Astrocyte (in vitro differentiated cells and primary cell): ENCODE measurements around the gene CXCL9. TPM values are rescaled to one million over a fixed set of nuclear protein-coding genes. Genes with fewer than 3 reads are reported as not detected.

Experiments used
- DNase-seq: peaks from one replicate; pipeline ENCODE4 v3.0.0-alpha.2; 2010; ENCODE audit warnings: low read depth
- FAIRE-seq: peaks from 2 replicates; lab custom pipeline; 2011; peaks lifted over from hg19 to GRCh38; lab: Jason Lieb, UNC
- H2AFZ ChIP-seq: 2 replicates; pipeline ENCODE4 v1.6.0; 2012; ENCODE audit warnings: low read depth, low read length, inconsistent platforms
- H3K27ac ChIP-seq: 2 replicates; pipeline ENCODE4 v1.5.1; 2011; ENCODE audit warnings: low read depth, low read length, inconsistent platforms
- H3K27me3 ChIP-seq: 2 replicates; pipeline ENCODE4 v1.6.0; 2011; ENCODE audit warnings: low read length, inconsistent platforms; ENCODE audit not compliant: insufficient read depth
- H3K36me3 ChIP-seq: 2 replicates; pipeline ENCODE4 v1.5.1; 2011; ENCODE audit warnings: low read length, inconsistent platforms; ENCODE audit not compliant: insufficient read depth
- H3K4me1 ChIP-seq: 2 replicates; pipeline ENCODE4 v1.5.1; 2011; ENCODE audit warnings: low read length, inconsistent platforms; ENCODE audit not compliant: insufficient read depth
- H3K4me2 ChIP-seq: 2 replicates; pipeline ENCODE4 v1.6.0; 2012; ENCODE audit warnings: low read length, inconsistent platforms
- H3K4me3 ChIP-seq: 2 replicates; pipeline ENCODE4 v1.5.1; 2011; ENCODE audit warnings: low read depth, mild to moderate bottlenecking, low read length, inconsistent platforms; ENCODE audit not compliant: insufficient read depth
- H3K79me2 ChIP-seq: 2 replicates; pipeline ENCODE4 v1.6.0; 2012; ENCODE audit warnings: mild to moderate bottlenecking, low read length, inconsistent platforms; ENCODE audit not compliant: insufficient read depth
- H3K9ac ChIP-seq: 2 replicates; pipeline ENCODE4 v1.6.0; 2012; ENCODE audit warnings: mild to moderate bottlenecking, low read length, inconsistent platforms
- H3K9me3 ChIP-seq: 2 replicates; pipeline ENCODE4 v1.5.1; 2012; ENCODE audit warnings: low read depth, mild to moderate bottlenecking, low read length, inconsistent platforms; ENCODE audit not compliant: insufficient read depth
- H4K20me1 ChIP-seq: 2 replicates; pipeline ENCODE4 v1.6.0; 2012; ENCODE audit warnings: low read length, inconsistent platforms; ENCODE audit not compliant: insufficient read depth
- H3K27ac Mint-ChIP-seq: one replicate; pipeline ENCODE4 v1.8.0; 2021; ENCODE audit warnings: mild to moderate bottlenecking, mixed read lengths; ENCODE audit not compliant: unreplicated experiment
- H3K27me3 Mint-ChIP-seq: one replicate; pipeline ENCODE4 v1.8.0; 2021; ENCODE audit warnings: low read depth, mixed read lengths; ENCODE audit not compliant: unreplicated experiment
- H3K36me3 Mint-ChIP-seq: one replicate; pipeline ENCODE4 v1.8.0; 2021; ENCODE audit warnings: low read depth, mixed read lengths; ENCODE audit not compliant: unreplicated experiment
- H3K4me1 Mint-ChIP-seq: one replicate; pipeline ENCODE4 v1.8.0; 2021; ENCODE audit warnings: low read depth, mixed read lengths; ENCODE audit not compliant: unreplicated experiment
- H3K4me3 Mint-ChIP-seq: one replicate; pipeline ENCODE4 v1.8.0; 2021; ENCODE audit warnings: mild to moderate bottlenecking, moderate library complexity, mixed read lengths; ENCODE audit not compliant: unreplicated experiment
- H3K9me3 Mint-ChIP-seq: one replicate; pipeline ENCODE4 v1.8.0; 2021; ENCODE audit warnings: mild to moderate bottlenecking, mixed read lengths; ENCODE audit not compliant: unreplicated experiment
- EZH2 ChIP-seq: IDR thresholded peaks from 2 replicates; pipeline ENCODE4 v1.6.1; 2012; ENCODE audit warnings: mild to moderate bottlenecking, low read length, inconsistent platforms; ENCODE audit not compliant: insufficient read depth
- total RNA-seq: library from RNA; stranded (reverse); gene quantifications from 2 replicates; pipeline ENCODE4 v1.2.1, GENCODE V29; 2021
- TF ChIP-seq, protein P1 (sequence below): IDR thresholded peaks from 2 replicates; pipeline ENCODE4 v1.5.1; 2011; ENCODE audit warnings: low read depth, mild to moderate bottlenecking, inconsistent platforms, low read length, moderate library complexity; ENCODE audit not compliant: insufficient read depth

Gene CXCL9
- total RNA-seq, 1 donor from 2014 or later = not detected

DNA sequence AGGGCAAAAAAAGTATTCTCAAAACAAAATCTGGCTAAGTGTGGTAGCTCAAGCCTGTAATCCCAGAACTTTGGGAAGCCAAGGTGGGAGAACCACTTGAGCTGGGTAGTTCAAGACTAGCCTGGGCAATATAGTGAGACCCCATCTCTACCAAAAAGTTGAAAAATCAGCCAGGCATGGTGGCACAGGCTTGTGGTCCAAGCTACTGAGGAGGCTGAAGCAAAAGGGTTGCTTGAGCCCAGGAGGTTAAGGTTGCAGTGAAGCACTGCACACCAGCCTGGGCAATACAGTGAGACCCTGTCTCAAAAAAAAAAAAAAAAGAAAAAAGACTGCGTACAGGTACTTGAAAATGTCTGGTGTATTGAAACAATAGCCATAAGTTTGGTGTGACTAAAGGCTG lies 14.8 kb downstream of the CXCL9 start:
- Mint-ChIP-seq H3K27me3 (no peaks in the 10 kb centered on the region), H3K27ac (no peak overlapping the region), H3K36me3 (peaks cover 3% of the 10 kb centered on the region), H3K4me1 (peaks cover 14% of the 10 kb centered on the region), H3K4me3 (no peak overlapping the region), H3K9me3 (no peaks in the 10 kb centered on the region)
- no peaks in the 10 kb centered on the region for H3K9me3 ChIP-seq
- H3K9ac ChIP-seq = no peak overlapping the region
- H3K27me3 ChIP-seq = no peaks in the 10 kb centered on the region
- TF ChIP-seq, protein P1, sequence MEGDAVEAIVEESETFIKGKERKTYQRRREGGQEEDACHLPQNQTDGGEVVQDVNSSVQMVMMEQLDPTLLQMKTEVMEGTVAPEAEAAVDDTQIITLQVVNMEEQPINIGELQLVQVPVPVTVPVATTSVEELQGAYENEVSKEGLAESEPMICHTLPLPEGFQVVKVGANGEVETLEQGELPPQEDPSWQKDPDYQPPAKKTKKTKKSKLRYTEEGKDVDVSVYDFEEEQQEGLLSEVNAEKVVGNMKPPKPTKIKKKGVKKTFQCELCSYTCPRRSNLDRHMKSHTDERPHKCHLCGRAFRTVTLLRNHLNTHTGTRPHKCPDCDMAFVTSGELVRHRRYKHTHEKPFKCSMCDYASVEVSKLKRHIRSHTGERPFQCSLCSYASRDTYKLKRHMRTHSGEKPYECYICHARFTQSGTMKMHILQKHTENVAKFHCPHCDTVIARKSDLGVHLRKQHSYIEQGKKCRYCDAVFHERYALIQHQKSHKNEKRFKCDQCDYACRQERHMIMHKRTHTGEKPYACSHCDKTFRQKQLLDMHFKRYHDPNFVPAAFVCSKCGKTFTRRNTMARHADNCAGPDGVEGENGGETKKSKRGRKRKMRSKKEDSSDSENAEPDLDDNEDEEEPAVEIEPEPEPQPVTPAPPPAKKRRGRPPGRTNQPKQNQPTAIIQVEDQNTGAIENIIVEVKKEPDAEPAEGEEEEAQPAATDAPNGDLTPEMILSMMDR = no peak
- no peak for TF ChIP-seq EZH2
- H3K79me2 ChIP-seq = peaks cover 34% of the 10 kb centered on the region
- no peak for DNase-seq
- no peak overlapping the region for H2AFZ ChIP-seq
- H3K4me1 ChIP-seq = peaks cover 3% of the 10 kb centered on the region
- no peak for FAIRE-seq
- H3K4me2 ChIP-seq = no peak overlapping the region
- H3K27ac ChIP-seq = no peak overlapping the region
- no peaks in the 10 kb centered on the region for H3K36me3 ChIP-seq
- H4K20me1 ChIP-seq = peaks cover 23% of the 10 kb centered on the region
- H3K4me3 ChIP-seq = no peak overlapping the region

DNA sequence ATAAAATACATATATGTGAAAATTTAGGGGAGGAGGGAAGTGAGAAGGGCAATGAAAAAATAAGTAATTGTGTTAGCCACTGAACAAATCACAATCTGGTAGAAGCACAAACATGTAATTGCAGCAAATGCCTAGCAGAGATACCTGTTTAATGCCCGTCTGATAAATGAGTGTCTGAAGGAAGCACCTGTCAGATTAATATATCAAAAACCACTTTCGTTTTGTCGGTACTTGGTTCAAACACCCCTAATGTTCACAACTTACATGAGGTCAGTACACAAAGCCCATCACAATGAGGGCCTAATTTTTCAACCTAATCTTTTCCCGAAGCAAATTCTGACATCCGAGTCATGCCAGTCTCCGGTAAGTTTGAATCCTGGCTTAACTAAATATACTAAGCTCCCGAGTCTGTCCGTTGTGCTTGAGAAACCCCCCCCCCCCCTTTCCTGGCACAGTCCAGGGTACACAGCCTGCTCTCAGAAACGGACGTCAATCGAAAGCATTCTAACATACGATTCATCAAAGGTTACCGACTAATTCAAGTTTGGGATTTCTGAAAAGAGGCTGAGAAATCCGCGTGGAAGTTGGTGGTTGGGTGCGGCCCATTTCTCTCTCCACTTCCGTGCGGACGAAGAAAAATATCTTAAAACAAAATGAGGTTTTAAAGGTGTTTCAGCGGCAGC lies 17.3 kb downstream of the CXCL9 start:
- Histone ChIP-seq H3K9me3 (no peaks in the 10 kb centered on the region), H4K20me1 (peaks cover 42% of the 10 kb centered on the region), H3K4me3 (peak overlapping the region; percentile 92), H3K4me1 (peaks cover 9% of the 10 kb centered on the region), H3K36me3 (no peaks in the 10 kb centered on the region), H3K27me3 (no peaks in the 10 kb centered on the region), H3K4me2 (peak overlapping the region; percentile 89), H3K9ac (peak overlapping the region; percentile 91), H3K27ac (peak overlapping the region; percentile 79), H3K79me2 (peaks cover 58% of the 10 kb centered on the region), H2AFZ (peak overlapping the region; percentile 87)
- Mint-ChIP-seq H3K36me3 (peaks cover 3% of the 10 kb centered on the region), H3K4me1 (peaks cover 14% of the 10 kb centered on the region), H3K27ac (peak overlapping the region; percentile 83), H3K9me3 (no peaks in the 10 kb centered on the region), H3K4me3 (peak overlapping the region; percentile 95), H3K27me3 (no peaks in the 10 kb centered on the region)
- no peak for TF ChIP-seq EZH2
- TF ChIP-seq, protein P1 = no peak
- DNase-seq (no peak), FAIRE-seq (no peak)

DNA sequence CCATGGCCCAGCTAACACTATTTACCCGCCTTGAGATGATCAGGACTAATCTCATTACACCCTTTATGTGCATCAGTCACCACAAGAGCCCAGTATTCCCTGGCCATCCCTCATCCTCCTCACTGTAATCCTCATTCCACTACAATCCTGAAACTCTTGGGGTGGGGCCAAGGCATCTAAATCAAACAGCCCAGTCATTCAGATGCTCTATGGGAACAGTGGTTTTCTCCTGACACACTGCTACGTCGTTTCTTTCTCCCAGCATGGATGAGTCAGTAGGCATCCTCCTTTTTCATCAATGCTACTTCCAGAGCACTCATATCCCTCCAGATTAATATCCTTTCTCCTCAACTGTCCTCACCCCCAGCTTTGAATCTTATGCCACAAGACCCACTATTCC lies 22.2 kb downstream of the CXCL9 start:
- peaks cover 3% of the 10 kb centered on the region for H3K36me3 Mint-ChIP-seq
- Histone ChIP-seq H3K27ac (peak overlapping the region; percentile 61), H3K36me3 (peaks cover 11% of the 10 kb centered on the region), H3K4me1 (peaks cover 12% of the 10 kb centered on the region), H3K4me3 (no peak overlapping the region), H2AFZ (no peak overlapping the region), H3K9ac (peak overlapping the region; percentile 32), H3K9me3 (no peaks in the 10 kb centered on the region), H4K20me1 (peaks cover 68% of the 10 kb centered on the region), H3K27me3 (no peaks in the 10 kb centered on the region), H3K4me2 (peak overlapping the region; percentile 27), H3K79me2 (peaks cover 88% of the 10 kb centered on the region)
- no peaks in the 10 kb centered on the region for H3K27me3 Mint-ChIP-seq
- no peak overlapping the region for H3K4me3 Mint-ChIP-seq
- H3K4me1 Mint-ChIP-seq = peaks cover 14% of the 10 kb centered on the region
- peak; percentile 94 for FAIRE-seq
- no peak overlapping the region for H3K27ac Mint-ChIP-seq
- TF ChIP-seq, protein P1 = no peak
- no peak for TF ChIP-seq EZH2
- DNase-seq = peak; percentile 89
- no peaks in the 10 kb centered on the region for H3K9me3 Mint-ChIP-seq
